Keratinocyte (primary cell): ENCODE results near the gene FAM177B. TPM values are rescaled to one million over a fixed set of nuclear protein-coding genes. Genes with fewer than 3 reads are reported as not detected.

Experiments used
- DNase-seq: peaks from one replicate; pipeline ENCODE4 v3.0.0-alpha.2; 2011; ENCODE audit warnings: low read depth, missing footprints, low spot score
- FAIRE-seq: peaks from 2 replicates; lab custom pipeline; 2011; peaks lifted over from hg19 to GRCh38; lab: Jason Lieb, UNC
- H2AFZ ChIP-seq: 2 replicates; pipeline ENCODE4 v1.6.0; 2012; ENCODE audit warnings: low read length, control low read depth, inconsistent platforms; ENCODE audit not compliant: control insufficient read depth
- H3K27ac ChIP-seq: 2 replicates; pipeline ENCODE4 v1.5.1; 2011; ENCODE audit warnings: low read length; ENCODE audit not compliant: control insufficient read depth, insufficient read depth
- H3K27me3 ChIP-seq: 3 replicates; pipeline ENCODE4 v1.6.0; 2011; ENCODE audit warnings: low read length; ENCODE audit not compliant: control insufficient read depth, insufficient read depth; ENCODE audit errors: extremely low read depth
- H3K36me3 ChIP-seq, 2 experiments: 2 replicates in 1 of 2; 3 replicates in 1 of 2; pipeline ENCODE4 v1.5.1; 2011; ENCODE audit warnings: low read length in 2 of 2, mild to moderate bottlenecking in 1 of 2; ENCODE audit not compliant: control insufficient read depth in 2 of 2, insufficient read depth in 2 of 2; ENCODE audit errors: extremely low read depth in 1 of 2
- H3K4me1 ChIP-seq: 3 replicates; pipeline ENCODE4 v1.5.1; 2011; ENCODE audit warnings: low read length; ENCODE audit not compliant: control insufficient read depth, insufficient read depth; ENCODE audit errors: extremely low read depth
- H3K4me2 ChIP-seq: 3 replicates; pipeline ENCODE4 v1.6.0; 2011; ENCODE audit warnings: low read depth, low read length; ENCODE audit not compliant: control insufficient read depth, insufficient read depth; ENCODE audit errors: extremely low read depth
- H3K4me3 ChIP-seq, 3 experiments: fragments of 200-600 bp in 1 of 3; sonication (generic) in 1 of 3; 2 replicates in 2 of 3; 3 replicates in 1 of 3; pipeline ENCODE4 v1.5.1; 2011 to 2016; ENCODE audit warnings: low read length in 3 of 3, mild to moderate bottlenecking in 3 of 3, control low read depth in 2 of 3, inconsistent platforms in 1 of 3, low read depth in 1 of 3, mixed read lengths in 1 of 3, mixed run types in 1 of 3, moderate library complexity in 1 of 3; ENCODE audit not compliant: control insufficient read depth in 2 of 3, insufficient read depth in 2 of 3; ENCODE audit errors: extremely low read depth in 1 of 3
- H3K79me2 ChIP-seq: 2 replicates; pipeline ENCODE4 v1.6.0; 2012; ENCODE audit warnings: low read length; ENCODE audit not compliant: control insufficient read depth, insufficient read depth
- H3K9ac ChIP-seq: 3 replicates; pipeline ENCODE4 v1.6.0; 2011; ENCODE audit warnings: low read length; ENCODE audit not compliant: control insufficient read depth, insufficient read depth; ENCODE audit errors: extremely low read depth
- H3K9me1 ChIP-seq: 3 replicates; pipeline ENCODE4 v1.6.0; 2011; ENCODE audit warnings: low read length; ENCODE audit not compliant: control insufficient read depth, insufficient read depth; ENCODE audit errors: extremely low read depth
- H3K9me3 ChIP-seq: 2 replicates; pipeline ENCODE4 v1.5.1; 2012; ENCODE audit warnings: low read depth, low read length; ENCODE audit not compliant: control insufficient read depth
- H4K20me1 ChIP-seq: 3 replicates; pipeline ENCODE4 v1.6.0; 2011; ENCODE audit warnings: low read length; ENCODE audit not compliant: control insufficient read depth, insufficient read depth; ENCODE audit errors: extremely low read depth
- CTCF ChIP-seq, 3 experiments: IDR thresholded peaks in 1 of 3; conservative IDR thresholded peaks in 1 of 3; optimal IDR thresholded peaks in 1 of 3; 2 replicates in 2 of 3; 3 replicates in 1 of 3; pipeline versions ENCODE3 to v1.5.1; 2011; ENCODE audit warnings: low read length in 3 of 3, mild to moderate bottlenecking in 3 of 3, moderate library complexity in 2 of 3, control low read depth in 1 of 3, inconsistent platforms in 1 of 3; ENCODE audit not compliant: insufficient read depth in 2 of 3; ENCODE audit errors: extremely low read depth in 1 of 3
- EZH2 ChIP-seq: IDR thresholded peaks from one replicate; pipeline ENCODE4 v1.6.1; 2012; ENCODE audit warnings: inconsistent platforms, mild to moderate bottlenecking, low read length, moderate library complexity
- dilution Hi-C: fragments of 300-500 bp; cut with MboI; formaldehyde crosslinking; loops from one replicate; pipeline ENCODE4 v1.7.0; 2020; ENCODE audit warnings: low sequenced_read_pairs; ENCODE audit not compliant: extremely low pct_ligation_motif_present
- polyA plus RNA-seq, 5 experiments: library from polyadenylated mRNA; depleted of rRNA in 3 of 5; stranded (reverse) in 3 of 5; stranded (forward) in 1 of 5; unstranded in 1 of 5; fragments of >200 nt; gene quantifications; 1 replicate in 1 of 5; 2 replicates in 3 of 5; 3 replicates in 1 of 5; pipeline versions ENCODE4 v1.2.1 to v1.2.3, GENCODE V29; 2011 to 2012; ENCODE audit warnings: missing spikeins in 2 of 5, low read depth in 1 of 5, low replicate concordance in 1 of 5

Gene FAM177B
- polyA plus RNA-seq, 1 donor (not counting 4 experiments of a cell fraction or from before 2014, with no cell fraction given), result not detected

DNA sequence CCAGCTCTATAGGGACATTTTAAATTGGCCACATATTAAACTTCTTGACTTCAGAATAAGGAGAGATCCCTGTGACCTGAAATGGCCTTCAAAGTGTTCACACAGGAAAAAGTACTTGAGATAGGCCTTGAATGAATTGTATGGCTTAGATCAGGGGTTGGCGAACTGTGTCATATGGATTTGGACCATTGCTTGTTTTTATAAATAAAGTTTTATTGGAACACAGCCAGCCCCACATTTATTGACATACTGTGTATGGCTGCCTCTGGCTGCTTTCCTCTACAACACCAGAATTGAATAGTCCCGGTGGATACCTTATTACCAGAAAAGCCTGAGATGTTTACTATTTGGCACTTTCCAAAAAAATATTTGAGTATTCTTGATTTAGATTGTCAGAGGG, 20.6 kb upstream of the FAM177B start:
- no peak overlapping the region for H3K4me2 ChIP-seq
- H3K4me1 ChIP-seq, result no peaks in the 10 kb centered on the region
- H3K36me3 ChIP-seq, result peaks cover 5 to 7% of the 10 kb centered on the region in 2 experiments
- H3K27me3 ChIP-seq, result no peaks in the 10 kb centered on the region
- H3K9ac ChIP-seq, result no peak overlapping the region
- no peak overlapping the region for H3K27ac ChIP-seq
- H2AFZ ChIP-seq, result no peak overlapping the region
- H4K20me1 ChIP-seq, result no peaks in the 10 kb centered on the region
- TF ChIP-seq EZH2 (no peak), CTCF (optimal IDR thresholded peaks at IDR 0.05 in 1 of 3, IDR thresholded peaks at IDR 0.05 in 1 of 3, conservative IDR thresholded peaks at IDR 0.05 in 1 of 3; ENCODE audit: extremely low read depth in 1 of 3, insufficient read depth in 2 of 3, low read length in 3 of 3) (no peak)
- H3K9me3 ChIP-seq, result no peaks in the 10 kb centered on the region
- no peak for FAIRE-seq
- dilution Hi-C loops, result no loop called here
- H3K79me2 ChIP-seq, result peaks cover 22% of the 10 kb centered on the region
- H3K9me1 ChIP-seq, result no peaks in the 10 kb centered on the region
- no peak for DNase-seq
- no peak overlapping the region for H3K4me3 ChIP-seq

- Histone ChIP-seq H3K9me3 (no peaks in the 10 kb centered on the region), H4K20me1 (no peaks in the 10 kb centered on the region), H3K4me3 (no peak overlapping the region), H3K4me2 (no peak overlapping the region), H3K27ac (no peak overlapping the region), H3K9ac (no peak overlapping the region), H3K4me1 (no peaks in the 10 kb centered on the region), H2AFZ (no peak overlapping the region), H3K27me3 (no peaks in the 10 kb centered on the region), H3K36me3 (peaks cover 11 to 18% of the 10 kb centered on the region in 2 experiments), H3K9me1 (no peaks in the 10 kb centered on the region), H3K79me2 (no peaks in the 10 kb centered on the region)
- dilution Hi-C loops, result no loop called here
- no peak for TF ChIP-seq CTCF (optimal IDR thresholded peaks at IDR 0.05 in 1 of 3, IDR thresholded peaks at IDR 0.05 in 1 of 3, conservative IDR thresholded peaks at IDR 0.05 in 1 of 3; ENCODE audit: extremely low read depth in 1 of 3, insufficient read depth in 2 of 3, low read length in 3 of 3)
- FAIRE-seq, result no peak
- DNase-seq, result no peak
Observed at GRCh38 chr1:222728746-222729145, 8.3 kb upstream of the FAM177B start.
